Stimulated activated CD8-positive, alpha-beta memory T cell treated with anti-CD3 and anti-CD28 coated beads, Interleukin-4, amount 100 ng/mL, for 24 hours (primary cell): Measurements from ENCODE around the gene TAMALIN.
"Not testable (repeated sequence)": the region's sequence is repeated elsewhere in the genome, so short reads cannot be mapped to it uniquely, and the experiment has no call there.

Source experiments
- DNase-seq: peaks from one replicate; pipeline ENCODE4 v3.0.0-alpha.2; 2020; ENCODE audit warnings: low read depth

TAMALIN gene

GRCh38 chr12:52006726-52007157 lies at the start of gene TAMALIN:
Gene TAMALIN, plus strand, starts transcription at chr12:52006946. Its CDS starts 74 bp downstream, at chr12:52007020.
- peak; percentile 68 for DNase-seq

GRCh38 chr12:51958542-51958941 lies 48.2 kb upstream of the TAMALIN start:
- no peak for DNase-seq

- no peak for DNase-seq
These were observed 47.5 kb upstream of the TAMALIN start for GRCh38 chr12:51959211-51959610.

GRCh38 chr12:51959921-51960320 lies 46.8 kb upstream of the TAMALIN start:
- DNase-seq: no peak

- DNase-seq: no peak
These were observed 46.3 kb upstream of the TAMALIN start for GRCh38 chr12:51960488-51960887.

- no peak for DNase-seq
These were observed 45.9 kb upstream of the TAMALIN start for GRCh38 chr12:51960890-51961289.

GRCh38 chr12:51961834-51962233 lies 44.9 kb upstream of the TAMALIN start:
- no peak for DNase-seq

GRCh38 chr12:51962737-51963136 lies 44.0 kb upstream of the TAMALIN start:
- DNase-seq: no peak

- no peak for DNase-seq
These were observed 43.3 kb upstream of the TAMALIN start for GRCh38 chr12:51963477-51963876.

- no peak for DNase-seq
These were observed 37.1 kb upstream of the TAMALIN start for GRCh38 chr12:51969643-51970042.

GRCh38 chr12:51970904-51971646 lies 35.7 kb upstream of the TAMALIN start:
- no peak for DNase-seq

- no peak for DNase-seq
These were observed 34.9 kb upstream of the TAMALIN start for GRCh38 chr12:51971679-51972421.

- DNase-seq: no peak
These were observed 34.3 kb upstream of the TAMALIN start for GRCh38 chr12:51972422-51972812.

GRCh38 chr12:51972849-51973273 lies 33.9 kb upstream of the TAMALIN start:
- DNase-seq: peak; percentile 45

GRCh38 chr12:51973560-51973959 lies 33.2 kb upstream of the TAMALIN start:
- DNase-seq: no peak

- no peak for DNase-seq
These were observed 32.1 kb upstream of the TAMALIN start for GRCh38 chr12:51974646-51975045.

- no peak for DNase-seq
These were observed 31.6 kb upstream of the TAMALIN start for GRCh38 chr12:51975196-51975595.

- no peak for DNase-seq
These were observed 30.2 kb upstream of the TAMALIN start for GRCh38 chr12:51976376-51977160.

GRCh38 chr12:51977320-51977753 lies 29.4 kb upstream of the TAMALIN start:
- no peak for DNase-seq

- not testable (repeated sequence) for DNase-seq
These were observed 27.4 kb upstream of the TAMALIN start for GRCh38 chr12:51979306-51979705.

- peak; percentile 39 for DNase-seq
These were observed 26.5 kb upstream of the TAMALIN start for GRCh38 chr12:51980051-51980808.

- DNase-seq: no peak
These were observed 26.0 kb upstream of the TAMALIN start for GRCh38 chr12:51980809-51981127.
